HAP-1 (cell line): ENCODE measurements around the gene ACAD8.

Source experiments
- DNase-seq, 2 experiments: peaks; one replicate each; pipeline ENCODE4 v3.0.0-alpha.2; 2016 to 2020; ENCODE audit warnings: low spot score in 2 of 2
- H3K27me3 ChIP-seq: fragments of 250-450 bp; sonication (Bioruptor Pico); 2 replicates; pipeline ENCODE4 v1.5.1; 2020; ENCODE audit warnings: low read depth, mild to moderate bottlenecking, moderate library complexity
- H3K36me3 ChIP-seq: fragments of 250-450 bp; sonication (Bioruptor Pico); replicated peaks from 2 replicates; pipeline ENCODE4 v1.5.1; 2020; ENCODE audit warnings: mild to moderate bottlenecking
- H3K4me1 ChIP-seq: fragments of 250-450 bp; sonication (Bioruptor Pico); 2 replicates; pipeline ENCODE4 v1.5.1; 2020; ENCODE audit warnings: mild to moderate bottlenecking
- H3K4me3 ChIP-seq: fragments of 250-450 bp; sonication (Bioruptor Pico); 2 replicates; pipeline ENCODE4 v1.5.1; 2020; ENCODE audit warnings: mild to moderate bottlenecking, moderate library complexity
- H3K9me3 ChIP-seq: fragments of 250-450 bp; sonication (Bioruptor Pico); 2 replicates; pipeline ENCODE4 v1.5.1; 2020; ENCODE audit warnings: mild to moderate bottlenecking, moderate library complexity
- in situ Hi-C: fragments of 300-500 bp; cut with MboI; formaldehyde crosslinking; loops from 3 replicates; pipeline ENCODE4 v1.14.3; 2020; ENCODE audit warnings: low sequenced_read_pairs, inconsistent platforms, mixed read lengths

ACAD8 gene

GRCh38 chr11:134229126-134229790 lies 24.1 kb upstream of the ACAD8 start:
- Histone ChIP-seq H3K4me1 (peaks cover 10% of the 10 kb centered on the region), H3K9me3 (no peaks in the 10 kb centered on the region), H3K4me3 (no peak overlapping the region), H3K27me3 (no peaks in the 10 kb centered on the region), H3K36me3 (peaks cover 4% of the 10 kb centered on the region; the same call in 1 of the 2 replicates)
- in situ Hi-C loops = no loop called here
- no peak for DNase-seq

- in situ Hi-C loops = no loop called here
- no peaks in the 10 kb centered on the region for H3K9me3 ChIP-seq
- peaks cover 10% of the 10 kb centered on the region for H3K4me1 ChIP-seq
- no peak overlapping the region for H3K4me3 ChIP-seq
- DNase-seq = no peak
- no peaks in the 10 kb centered on the region for H3K27me3 ChIP-seq
- peaks cover 4% of the 10 kb centered on the region; the same call in 1 of the 2 replicates for H3K36me3 ChIP-seq
Measured at GRCh38 chr11:134230339-134230738, 23.0 kb upstream of the ACAD8 start.

- H3K4me3 ChIP-seq = no peak overlapping the region
- 0 out of 2 replicates have a peak, but pooled peaks cover 4% of the 10 kb centered on the region for H3K4me1 ChIP-seq
- H3K27me3 ChIP-seq = no peaks in the 10 kb centered on the region
- peaks cover 11% of the 10 kb centered on the region for H3K36me3 ChIP-seq
- in situ Hi-C loops = no loop called here
- DNase-seq = no peak
- H3K9me3 ChIP-seq = no peaks in the 10 kb centered on the region
Measured at GRCh38 chr11:134231958-134232659, 21.3 kb upstream of the ACAD8 start.

GRCh38 chr11:134233729-134234179 lies 19.6 kb upstream of the ACAD8 start:
- H3K9me3 ChIP-seq = no peaks in the 10 kb centered on the region
- H3K4me3 ChIP-seq = no peak overlapping the region
- in situ Hi-C loops = no loop called here
- H3K27me3 ChIP-seq = no peaks in the 10 kb centered on the region
- H3K36me3 ChIP-seq = peaks cover 11% of the 10 kb centered on the region
- H3K4me1 ChIP-seq = no peaks in the 10 kb centered on the region
- DNase-seq = no peak

- in situ Hi-C loops = no loop called here
- H3K27me3 ChIP-seq = no peaks in the 10 kb centered on the region
- no peaks in the 10 kb centered on the region for H3K9me3 ChIP-seq
- no peak for DNase-seq
- H3K36me3 ChIP-seq = peaks cover 18% of the 10 kb centered on the region
- H3K4me3 ChIP-seq = no peak overlapping the region
- H3K4me1 ChIP-seq = no peaks in the 10 kb centered on the region
Measured at GRCh38 chr11:134235399-134235798, 18.0 kb upstream of the ACAD8 start.

GRCh38 chr11:134236834-134237556 lies 16.4 kb upstream of the ACAD8 start:
- Histone ChIP-seq H3K4me3 (no peak overlapping the region), H3K27me3 (no peaks in the 10 kb centered on the region), H3K4me1 (no peaks in the 10 kb centered on the region), H3K9me3 (no peaks in the 10 kb centered on the region), H3K36me3 (peaks cover 22% of the 10 kb centered on the region)
- no peak for DNase-seq
- in situ Hi-C loops = no loop called here

GRCh38 chr11:134237557-134237922 lies 15.8 kb upstream of the ACAD8 start:
- no peaks in the 10 kb centered on the region for H3K9me3 ChIP-seq
- no peaks in the 10 kb centered on the region for H3K27me3 ChIP-seq
- in situ Hi-C loops = no loop called here
- H3K4me1 ChIP-seq = no peaks in the 10 kb centered on the region
- no peak overlapping the region for H3K4me3 ChIP-seq
- H3K36me3 ChIP-seq = peaks cover 22% of the 10 kb centered on the region
- no peak for DNase-seq

- Histone ChIP-seq H3K27me3 (no peaks in the 10 kb centered on the region), H3K9me3 (no peaks in the 10 kb centered on the region), H3K36me3 (peaks cover 30% of the 10 kb centered on the region), H3K4me1 (no peaks in the 10 kb centered on the region), H3K4me3 (no peak overlapping the region)
- no peak for DNase-seq
- in situ Hi-C loops = no loop called here
Measured at GRCh38 chr11:134238956-134239355, 14.4 kb upstream of the ACAD8 start.

GRCh38 chr11:134240592-134240991 lies 12.8 kb upstream of the ACAD8 start:
- no peak for DNase-seq
- H3K27me3 ChIP-seq = no peaks in the 10 kb centered on the region
- H3K4me3 ChIP-seq = no peak overlapping the region
- in situ Hi-C loops = no loop called here
- peaks cover 41% of the 10 kb centered on the region for H3K36me3 ChIP-seq
- no peaks in the 10 kb centered on the region for H3K9me3 ChIP-seq
- H3K4me1 ChIP-seq = no peaks in the 10 kb centered on the region

GRCh38 chr11:134242376-134242775 lies 11.0 kb upstream of the ACAD8 start:
- Histone ChIP-seq H3K9me3 (no peaks in the 10 kb centered on the region), H3K4me1 (no peaks in the 10 kb centered on the region), H3K4me3 (no peak overlapping the region), H3K27me3 (no peaks in the 10 kb centered on the region), H3K36me3 (peaks cover 36% of the 10 kb centered on the region)
- in situ Hi-C loops = no loop called here
- DNase-seq = no peak

GRCh38 chr11:134243913-134244312 lies 9.5 kb upstream of the ACAD8 start:
- peaks cover 47% of the 10 kb centered on the region for H3K36me3 ChIP-seq

GRCh38 chr11:134244593-134244992 lies 8.8 kb upstream of the ACAD8 start:
- no peak for DNase-seq

More at GRCh38 chr11:134243913-134244312, 9.5 kb upstream of the ACAD8 start:
- in situ Hi-C loops = no loop called here
- Histone ChIP-seq H3K4me3 (no peak overlapping the region), H3K9me3 (no peaks in the 10 kb centered on the region), H3K27me3 (no peaks in the 10 kb centered on the region), H3K4me1 (no peaks in the 10 kb centered on the region)
- DNase-seq = no peak

GRCh38 chr11:134245434-134245833 lies 7.9 kb upstream of the ACAD8 start:
- H3K4me1 ChIP-seq = no peaks in the 10 kb centered on the region
- H3K27me3 ChIP-seq = no peaks in the 10 kb centered on the region
- H3K36me3 ChIP-seq = peaks cover 53% of the 10 kb centered on the region
- no peak for DNase-seq
- in situ Hi-C loops = no loop called here
- no peak overlapping the region for H3K4me3 ChIP-seq
- H3K9me3 ChIP-seq = no peaks in the 10 kb centered on the region

More at GRCh38 chr11:134244593-134244992, 8.8 kb upstream of the ACAD8 start:
- H3K36me3 ChIP-seq = peaks cover 52% of the 10 kb centered on the region
- in situ Hi-C loops = no loop called here
- H3K4me1 ChIP-seq = no peaks in the 10 kb centered on the region
- H3K4me3 ChIP-seq = no peak overlapping the region
- no peaks in the 10 kb centered on the region for H3K9me3 ChIP-seq
- no peaks in the 10 kb centered on the region for H3K27me3 ChIP-seq

- no peaks in the 10 kb centered on the region for H3K9me3 ChIP-seq
- no peak for DNase-seq
- H3K36me3 ChIP-seq = peaks cover 52% of the 10 kb centered on the region
- no peaks in the 10 kb centered on the region for H3K4me1 ChIP-seq
- in situ Hi-C loops = no loop called here
- no peaks in the 10 kb centered on the region for H3K27me3 ChIP-seq
- no peak overlapping the region for H3K4me3 ChIP-seq
Measured at GRCh38 chr11:134246100-134246499, 7.3 kb upstream of the ACAD8 start.
